HepG2 (cell line): Measurements from ENCODE around the gene LRP1-AS. TPM values are rescaled to one million over a fixed set of nuclear protein-coding genes. Genes with fewer than 3 reads are reported as not detected.

Experiments used
- AGO2 ChIP-seq: fragments of 200-400 bp; formaldehyde crosslinking; optimal IDR thresholded peaks from 2 replicates; pipeline ENCODE3; 2017; ENCODE audit warnings: mild to moderate bottlenecking, low read depth, low read length, moderate library complexity
- ARID4A ChIP-seq: sonication (generic); formaldehyde crosslinking; IDR thresholded peaks from 2 replicates; pipeline ENCODE4 v1.5.0; 2020; ENCODE audit warnings: mild to moderate bottlenecking, missing genetic modification reagents, borderline replicate concordance
- ASH2L ChIP-seq: fragments of 300-600, 200-600 bp; sonication (generic); IDR thresholded peaks from 2 replicates; pipeline ENCODE4 v1.7.0; 2017; ENCODE audit warnings: low read depth, mild to moderate bottlenecking, moderate library complexity, mixed read lengths, low read length; ENCODE audit not compliant: insufficient read length
- DMTF1 ChIP-seq: sonication (generic); formaldehyde crosslinking; IDR thresholded peaks from 2 replicates; pipeline ENCODE4 v1.4.0; 2020; ENCODE audit warnings: mild to moderate bottlenecking, missing genetic modification reagents
- EHMT2 ChIP-seq: fragments of 200-600 bp; sonication (generic); IDR thresholded peaks from 2 replicates; pipeline ENCODE4 v1.7.0; 2017; ENCODE audit warnings: antibody characterized with exemption, low read depth, low read length, borderline replicate concordance
- HOXA9 ChIP-seq: sonication (generic); formaldehyde crosslinking; IDR thresholded peaks from 2 replicates; pipeline ENCODE4 v1.8.1; 2022; ENCODE audit warnings: missing genetic modification reagents, mild to moderate bottlenecking, moderate library complexity, borderline replicate concordance
- IRX3 ChIP-seq: sonication (generic); formaldehyde crosslinking; IDR thresholded peaks from 2 replicates; pipeline ENCODE4 v1.8.1; 2023; ENCODE audit warnings: mild to moderate bottlenecking, low read depth, missing genetic modification reagents, borderline replicate concordance
- KAT2B ChIP-seq: fragments of 150-350 bp; IDR thresholded peaks from 2 replicates; pipeline ENCODE4 v1.6.1; 2014; ENCODE audit warnings: low read depth, low read length, borderline replicate concordance
- NFIC ChIP-seq: IDR thresholded peaks from 2 replicates; pipeline ENCODE4 v1.6.1; 2012; ENCODE audit warnings: mild to moderate bottlenecking, low read length, inconsistent platforms
- RAD21 ChIP-seq: fragments of 450-650 bp; formaldehyde crosslinking; IDR thresholded peaks from 2 replicates; pipeline ENCODE4 v1.5.0; 2020; ENCODE audit warnings: mild to moderate bottlenecking
- RCOR2 ChIP-seq: IDR thresholded peaks from 2 replicates; pipeline ENCODE4 v1.6.1; 2016; ENCODE audit warnings: missing biosample characterization, missing genetic modification reagents
- ZBTB25 ChIP-seq: IDR thresholded peaks from 2 replicates; pipeline ENCODE4 v1.6.1; 2018; ENCODE audit warnings: missing genetic modification reagents
- ZBTB49 ChIP-seq: sonication (generic); formaldehyde crosslinking; IDR thresholded peaks from 2 replicates; pipeline ENCODE4 v1.4.0; 2020; ENCODE audit warnings: missing genetic modification reagents, borderline replicate concordance
- ZFP41 ChIP-seq: sonication (generic); formaldehyde crosslinking; IDR thresholded peaks from 2 replicates; pipeline ENCODE4 v1.4.0; 2020; ENCODE audit warnings: mild to moderate bottlenecking, missing genetic modification reagents, borderline replicate concordance
- ZNF124 ChIP-seq: sonication (generic); formaldehyde crosslinking; IDR thresholded peaks from 2 replicates; pipeline ENCODE4 v1.4.0; 2020; ENCODE audit warnings: missing genetic modification reagents
- ZNF510 ChIP-seq: sonication (generic); formaldehyde crosslinking; IDR thresholded peaks from 2 replicates; pipeline ENCODE4 v1.4.0; 2020; ENCODE audit warnings: low read depth, mild to moderate bottlenecking, missing genetic modification reagents
- ZNF543 ChIP-seq: sonication (generic); formaldehyde crosslinking; IDR thresholded peaks from 2 replicates; pipeline ENCODE4 v1.4.0; 2020; ENCODE audit warnings: mild to moderate bottlenecking, missing genetic modification reagents
- ZNF724P ChIP-seq: sonication (generic); formaldehyde crosslinking; IDR thresholded peaks from 2 replicates; pipeline ENCODE4 v1.8.0; 2022; ENCODE audit warnings: missing genetic modification reagents, borderline replicate concordance
- ZNF776 ChIP-seq: sonication (generic); formaldehyde crosslinking; IDR thresholded peaks from 2 replicates; pipeline ENCODE4 v1.4.0; 2020; ENCODE audit warnings: mild to moderate bottlenecking, missing genetic modification reagents
- ZNF878 ChIP-seq: sonication (generic); formaldehyde crosslinking; IDR thresholded peaks from 2 replicates; pipeline ENCODE4 v1.8.1; 2023; ENCODE audit warnings: mild to moderate bottlenecking, missing genetic modification reagents, moderate library complexity
- polyA plus RNA-seq, 8 experiments: library from polyadenylated mRNA; depleted of rRNA in 3 of 8; stranded (reverse) in 7 of 8; unstranded in 1 of 8; fragments of >200 nt; fragmentation: Illumina TruSeq in 4 of 8; extraction: Trizol in 4 of 8; gene quantifications; 2 replicates each; pipeline versions ENCODE4 v1.2.1 to v1.2.3, GENCODE V29; 2011 to 2016; ENCODE audit warnings: low read depth in 4 of 8, missing spikeins in 1 of 8, mixed read lengths in 1 of 8; ENCODE audit not compliant: insufficient read depth in 1 of 8
- total RNA-seq, 5 experiments: library from RNA; depleted of rRNA; stranded (reverse); fragments of >200 nt; fragmentation: Illumina TruSeq; extraction: Trizol; gene quantifications; 2 replicates each; pipeline ENCODE4 v1.2.3, GENCODE V29; 2016; ENCODE audit warnings: low read depth in 1 of 5

The LRP1-AS gene
- total and polyA plus RNA-seq, 2 of the 13 experiments (the other 11 are each of a cell fraction or from before 2014, with no cell fraction given), result 0.20 TPM; not detected in 1

- TF ChIP-seq AGO2 (no peak), KAT2B (no peak), ZNF878 (CRISPR knock-in tag) (no peak), ZBTB49 (CRISPR knock-in tag) (no peak), RAD21 (CRISPR knock-in tag) (no peak), ZNF543 (CRISPR knock-in tag) (no peak), ZNF510 (no peak), IRX3 (CRISPR knock-in tag) (no peak), ZNF124 (CRISPR knock-in tag) (no peak), DMTF1 (CRISPR knock-in tag) (no peak), ARID4A (CRISPR knock-in tag) (peak; percentile 27; the same call in 1 of the 2 replicates), HOXA9 (no peak), NFIC (no peak), ZNF724P (CRISPR knock-in tag) (no peak), ZFP41 (CRISPR knock-in tag) (no peak), RCOR2 (CRISPR knock-in tag) (no peak), ZNF776 (CRISPR knock-in tag) (no peak), ASH2L (peak; percentile 86), EHMT2 (no peak), ZBTB25 (CRISPR knock-in tag) (no peak)
These were observed 8.7 kb downstream of the LRP1-AS start (continued) for GRCh38 chr12:57138526-57139272.
